ENCODE data around the gene GAB2. TPM values are rescaled to one million over a fixed set of nuclear protein-coding genes. Genes with fewer than 3 reads are reported as not detected.

Gene GAB2
- total and polyA plus RNA-seq, 10 of the 15 experiments (the other 5 are each of a cell fraction or from before 2014, with no cell fraction given), result 0.69 to 12.6 (median 3.8) TPM

- in situ Hi-C loops (cut with MboI) (no loop called here), intact Hi-C loops (cut with micrococcal nuclease; ENCODE audit: unreplicated experiment) (loop anchor here (2.0 to 10.0 kb wide), 2 partner anchors 33 to 195 kb away; partner anchors contain the start of gene INTS4)
- RAD21 ChIA-PET (ENCODE audit: unreplicated experiment), result interaction anchor here (0.5 to 2.5 kb wide), 5 partner anchors 48 to 335 kb away, joined by 3 to 8 read pairs (median 3); partner anchors contain the start of gene ALG8
- CTCF ChIA-PET, result interaction anchor here (0.9 to 3.2 kb wide), 3 partner anchors 38 to 375 kb away, joined by 3 to 13 read pairs (median 10); no protein-coding TSS in a partner anchor
- Histone ChIP-seq H3K4me2 (ENCODE audit: control insufficient read depth, insufficient read depth) (peak overlapping the region; percentile 78), H3K4me3 (peak overlapping the region; percentile 82; the same call in 1 of the 2 replicates), H2AFZ (ENCODE audit: control insufficient read depth, low read depth, low read length) (peak overlapping the region; percentile 34; the same call in 1 of the 2 replicates), H3K36me3 (ENCODE audit: control insufficient read depth in 2 of 2, insufficient read depth in 2 of 2, low read length in 1 of 2) (no peaks in the 10 kb centered on the region), H4K20me1 (ENCODE audit: control insufficient read depth, insufficient read depth) (no peaks in the 10 kb centered on the region), H3K4me1 (ENCODE audit: control insufficient read depth, insufficient read depth, low read length) (peaks cover 14% of the 10 kb centered on the region), H3K9ac (ENCODE audit: control insufficient read depth, insufficient read depth, low read length) (no peak overlapping the region), H3K9me3 (replicated peaks; ENCODE audit: control insufficient read depth, insufficient read depth, low read length) (no peaks in the 10 kb centered on the region), H3K27ac (ENCODE audit: control insufficient read depth, insufficient read depth) (no peak overlapping the region), H3K27me3 (replicated peaks in 1 of 2; ENCODE audit: control insufficient read depth in 2 of 2, insufficient read depth in 2 of 2, low read length in 1 of 2) (no peaks in the 10 kb centered on the region), H3K79me2 (ENCODE audit: control insufficient read depth, insufficient read depth, low read length) (no peaks in the 10 kb centered on the region)
- no peak for DNase-seq (ENCODE audit: low read depth, low spot score)
- 25% methylated on average over 3 of the region's 3 CpGs for WGBS (ENCODE audit: insufficient coverage, insufficient replicate concordance, low lambda C conversion rate, missing lambda C conversion rate)
- POLR2A ChIA-PET, result interaction anchor here (0.9 to 1.2 kb wide), 2 partner anchors 34 to 194 kb away, joined by 3 read pairs; no protein-coding TSS in a partner anchor
- no peak for FAIRE-seq
- no TSS peak for BruUV-seq (replicated peaks)
- TF ChIP-seq JUNB (IDR thresholded peaks at IDR 0.05), result no peak
- TF ChIP-seq TBL1XR1 (IDR thresholded peaks at IDR 0.05; ENCODE audit: low read depth, low read length), result no peak
- SMC1A ChIA-PET (ENCODE audit: uncharacterized antibody, unreplicated experiment), result interaction anchor here (1.6 to 2.6 kb wide), 2 partner anchors 51 to 144 kb away, joined by 3 to 20 read pairs; partner anchors contain the start of gene ALG8
- ATAC-seq, result no peak
Measured at GRCh38 chr11:78189851-78190250, 227.8 kb downstream of the GAB2 start.

GRCh38 chr11:78189174-78189724 is 228.4 kb downstream of the GAB2 start:
- 36% methylated on average over 18 of the region's 18 CpGs for WGBS (ENCODE audit: insufficient coverage, insufficient replicate concordance, low lambda C conversion rate, missing lambda C conversion rate)
- intact Hi-C loops (cut with micrococcal nuclease; ENCODE audit: unreplicated experiment), result loop anchor here (2.0 to 10.0 kb wide), 2 partner anchors 34 to 194 kb away; partner anchors contain the start of gene INTS4
- TF ChIP-seq PKNOX1 (IDR thresholded peaks at IDR 0.05), result no peak
- TF ChIP-seq, protein P1, sequence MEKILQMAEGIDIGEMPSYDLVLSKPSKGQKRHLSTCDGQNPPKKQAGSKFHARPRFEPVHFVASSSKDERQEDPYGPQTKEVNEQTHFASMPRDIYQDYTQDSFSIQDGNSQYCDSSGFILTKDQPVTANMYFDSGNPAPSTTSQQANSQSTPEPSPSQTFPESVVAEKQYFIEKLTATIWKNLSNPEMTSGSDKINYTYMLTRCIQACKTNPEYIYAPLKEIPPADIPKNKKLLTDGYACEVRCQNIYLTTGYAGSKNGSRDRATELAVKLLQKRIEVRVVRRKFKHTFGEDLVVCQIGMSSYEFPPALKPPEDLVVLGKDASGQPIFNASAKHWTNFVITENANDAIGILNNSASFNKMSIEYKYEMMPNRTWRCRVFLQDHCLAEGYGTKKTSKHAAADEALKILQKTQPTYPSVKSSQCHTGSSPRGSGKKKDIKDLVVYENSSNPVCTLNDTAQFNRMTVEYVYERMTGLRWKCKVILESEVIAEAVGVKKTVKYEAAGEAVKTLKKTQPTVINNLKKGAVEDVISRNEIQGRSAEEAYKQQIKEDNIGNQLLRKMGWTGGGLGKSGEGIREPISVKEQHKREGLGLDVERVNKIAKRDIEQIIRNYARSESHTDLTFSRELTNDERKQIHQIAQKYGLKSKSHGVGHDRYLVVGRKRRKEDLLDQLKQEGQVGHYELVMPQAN (conservative IDR thresholded peaks at IDR 0.05), result no peak
- TF ChIP-seq, protein P2, sequence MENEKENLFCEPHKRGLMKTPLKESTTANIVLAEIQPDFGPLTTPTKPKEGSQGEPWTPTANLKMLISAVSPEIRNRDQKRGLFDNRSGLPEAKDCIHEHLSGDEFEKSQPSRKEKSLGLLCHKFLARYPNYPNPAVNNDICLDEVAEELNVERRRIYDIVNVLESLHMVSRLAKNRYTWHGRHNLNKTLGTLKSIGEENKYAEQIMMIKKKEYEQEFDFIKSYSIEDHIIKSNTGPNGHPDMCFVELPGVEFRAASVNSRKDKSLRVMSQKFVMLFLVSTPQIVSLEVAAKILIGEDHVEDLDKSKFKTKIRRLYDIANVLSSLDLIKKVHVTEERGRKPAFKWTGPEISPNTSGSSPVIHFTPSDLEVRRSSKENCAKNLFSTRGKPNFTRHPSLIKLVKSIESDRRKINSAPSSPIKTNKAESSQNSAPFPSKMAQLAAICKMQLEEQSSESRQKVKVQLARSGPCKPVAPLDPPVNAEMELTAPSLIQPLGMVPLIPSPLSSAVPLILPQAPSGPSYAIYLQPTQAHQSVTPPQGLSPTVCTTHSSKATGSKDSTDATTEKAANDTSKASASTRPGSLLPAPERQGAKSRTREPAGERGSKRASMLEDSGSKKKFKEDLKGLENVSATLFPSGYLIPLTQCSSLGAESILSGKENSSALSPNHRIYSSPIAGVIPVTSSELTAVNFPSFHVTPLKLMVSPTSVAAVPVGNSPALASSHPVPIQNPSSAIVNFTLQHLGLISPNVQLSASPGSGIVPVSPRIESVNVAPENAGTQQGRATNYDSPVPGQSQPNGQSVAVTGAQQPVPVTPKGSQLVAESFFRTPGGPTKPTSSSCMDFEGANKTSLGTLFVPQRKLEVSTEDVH (IDR thresholded peaks at IDR 0.05; ENCODE audit: low read depth, partially characterized antibody), result no peak
- no peak for TF ChIP-seq CHD4 (IDR thresholded peaks at IDR 0.05)
- TF ChIP-seq SRF (IDR thresholded peaks at IDR 0.05; ENCODE audit: low read depth in 2 of 2, low read length in 2 of 2), result no peak
- no peak for TF ChIP-seq SMARCA5 (IDR thresholded peaks at IDR 0.05)
- TF ChIP-seq ZSCAN29 (IDR thresholded peaks at IDR 0.05), result no peak

More at GRCh38 chr11:78189174-78189724, 228.4 kb downstream of the GAB2 start:
- Histone ChIP-seq H2AFZ (ENCODE audit: control insufficient read depth, low read depth, low read length) (peak overlapping the region; percentile 92; the same call in 1 of the 2 replicates), H3K4me1 (ENCODE audit: control insufficient read depth, insufficient read depth, low read length) (peaks cover 14% of the 10 kb centered on the region), H3K4me2 (ENCODE audit: control insufficient read depth, insufficient read depth) (peak overlapping the region; percentile 78), H4K20me1 (ENCODE audit: control insufficient read depth, insufficient read depth) (no peaks in the 10 kb centered on the region), H3K9me3 (replicated peaks; ENCODE audit: control insufficient read depth, insufficient read depth, low read length) (no peaks in the 10 kb centered on the region), H3K27me3 (replicated peaks in 1 of 2; ENCODE audit: control insufficient read depth in 2 of 2, insufficient read depth in 2 of 2, low read length in 1 of 2) (no peaks in the 10 kb centered on the region), H3K9ac (ENCODE audit: control insufficient read depth, insufficient read depth, low read length) (peak overlapping the region; percentile 56), H3K4me3 (peak overlapping the region; percentile 82), H3K36me3 (ENCODE audit: control insufficient read depth in 2 of 2, insufficient read depth in 2 of 2, low read length in 1 of 2) (no peaks in the 10 kb centered on the region), H3K79me2 (ENCODE audit: control insufficient read depth, insufficient read depth, low read length) (no peaks in the 10 kb centered on the region), H3K27ac (ENCODE audit: control insufficient read depth, insufficient read depth) (0 out of 2 replicates have a peak overlapping the region, but pooled peaks have one; percentile 7)
- ChIA-PET CTCF (interaction anchor here (0.9 to 3.2 kb wide), 3 partner anchors 38 to 375 kb away, joined by 3 to 13 read pairs (median 10); no protein-coding TSS in a partner anchor), POLR2A (interaction anchor here (0.6 to 1.6 kb wide), 5 partner anchors 34 to 316 kb away, joined by 3 to 7 read pairs (median 3); partner anchors contain the start of gene ALG8), RAD21 (ENCODE audit: unreplicated experiment) (interaction anchor here (0.5 to 2.5 kb wide), 10 partner anchors 39 to 385 kb away, joined by 3 to 8 read pairs (median 3); partner anchors contain the start of genes ALG8 and NARS2), SMC1A (ENCODE audit: uncharacterized antibody, unreplicated experiment) (interaction anchor here (1.6 to 2.6 kb wide), 2 partner anchors 50 to 144 kb away, joined by 3 to 20 read pairs; partner anchors contain the start of gene ALG8)
- BruUV-seq (replicated peaks), result no TSS peak
- FAIRE-seq (no peak), DNase-seq (ENCODE audit: low read depth, low spot score) (no peak), ATAC-seq (no peak)
- in situ Hi-C loops (cut with MboI), result no loop called here
